ENCODE data around the gene ANKRD2.

DNA sequence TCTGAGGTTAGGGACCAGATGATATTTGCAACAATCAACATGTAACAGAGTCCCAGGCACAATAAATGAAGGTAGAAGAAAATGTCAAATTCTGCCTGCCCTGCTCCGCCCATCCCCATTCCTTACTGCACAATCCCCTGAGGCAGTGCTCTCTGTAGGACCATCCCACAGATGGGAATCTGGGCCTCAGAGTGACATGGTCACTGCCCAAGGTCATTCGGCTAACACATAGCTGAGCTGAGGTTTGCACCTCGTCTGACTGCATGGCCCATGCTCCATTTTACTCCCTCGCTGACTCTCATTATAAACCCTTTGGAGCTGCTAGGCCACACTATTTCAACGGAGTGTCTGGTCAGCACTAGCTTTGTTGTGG is 12.8 kb downstream of the ANKRD2 start:
- TF ChIP-seq, protein P1, sequence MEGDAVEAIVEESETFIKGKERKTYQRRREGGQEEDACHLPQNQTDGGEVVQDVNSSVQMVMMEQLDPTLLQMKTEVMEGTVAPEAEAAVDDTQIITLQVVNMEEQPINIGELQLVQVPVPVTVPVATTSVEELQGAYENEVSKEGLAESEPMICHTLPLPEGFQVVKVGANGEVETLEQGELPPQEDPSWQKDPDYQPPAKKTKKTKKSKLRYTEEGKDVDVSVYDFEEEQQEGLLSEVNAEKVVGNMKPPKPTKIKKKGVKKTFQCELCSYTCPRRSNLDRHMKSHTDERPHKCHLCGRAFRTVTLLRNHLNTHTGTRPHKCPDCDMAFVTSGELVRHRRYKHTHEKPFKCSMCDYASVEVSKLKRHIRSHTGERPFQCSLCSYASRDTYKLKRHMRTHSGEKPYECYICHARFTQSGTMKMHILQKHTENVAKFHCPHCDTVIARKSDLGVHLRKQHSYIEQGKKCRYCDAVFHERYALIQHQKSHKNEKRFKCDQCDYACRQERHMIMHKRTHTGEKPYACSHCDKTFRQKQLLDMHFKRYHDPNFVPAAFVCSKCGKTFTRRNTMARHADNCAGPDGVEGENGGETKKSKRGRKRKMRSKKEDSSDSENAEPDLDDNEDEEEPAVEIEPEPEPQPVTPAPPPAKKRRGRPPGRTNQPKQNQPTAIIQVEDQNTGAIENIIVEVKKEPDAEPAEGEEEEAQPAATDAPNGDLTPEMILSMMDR (IDR thresholded peaks at IDR 0.05; ENCODE audit: insufficient read depth, low read length, poor library complexity, severe bottlenecking): no peak
- no peak for TF ChIP-seq EZH2phosphoT487 (conservative IDR thresholded peaks at IDR 0.05; ENCODE audit: low read length)

Measured in SU-DHL-6 (cell line).